SK-N-SH (cell line): ENCODE data around the gene EXOC5.

ENCODE experiments used
- ELF1 ChIP-seq: IDR thresholded peaks from 2 replicates; pipeline ENCODE4 v1.4.0; 2012
- EP300 ChIP-seq, 2 experiments: IDR thresholded peaks; 2 replicates each; pipeline versions ENCODE4 v1.4.0 to v1.6.1; 2012; ENCODE audit warnings: borderline replicate concordance in 1 of 2, low read depth in 1 of 2, low read length in 1 of 2
- EZH2phosphoT487 ChIP-seq: fragments of 200-600 bp; sonication (generic); IDR thresholded peaks from 2 replicates; pipeline ENCODE4 v1.6.1; 2017; ENCODE audit warnings: low read depth, mixed run types, mild to moderate bottlenecking, antibody characterized with exemption, moderate library complexity, borderline replicate concordance
- FOXJ3 ChIP-seq: sonication (generic); formaldehyde crosslinking; IDR thresholded peaks from 2 replicates; pipeline ENCODE4 v1.5.1; 2020; ENCODE audit warnings: mild to moderate bottlenecking, missing genetic modification reagents
- GABPA ChIP-seq: IDR thresholded peaks from 2 replicates; pipeline ENCODE4 v1.4.0; 2012; ENCODE audit warnings: low read depth, mild to moderate bottlenecking
- GATA2 ChIP-seq: sonication (generic); formaldehyde crosslinking; IDR thresholded peaks from 2 replicates; pipeline ENCODE4 v1.5.0; 2020; ENCODE audit warnings: mild to moderate bottlenecking, missing genetic modification reagents
- MEF2A ChIP-seq: IDR thresholded peaks from 2 replicates; pipeline ENCODE4 v1.4.0; 2012; ENCODE audit warnings: low read depth, borderline replicate concordance
- POLR2AphosphoS5 ChIP-seq: IDR thresholded peaks from 2 replicates; pipeline ENCODE4 v1.6.1; 2012; ENCODE audit warnings: low read depth, low read length
- RCOR1 ChIP-seq: fragments of 150-350 bp; IDR thresholded peaks from 2 replicates; pipeline ENCODE4 v1.6.1; 2017; ENCODE audit warnings: antibody characterized with exemption, low read length
- RFX5 ChIP-seq: IDR thresholded peaks from 2 replicates; pipeline ENCODE4 v1.6.1; 2012; ENCODE audit warnings: mild to moderate bottlenecking, improper control_type of control experiment, low read length
- SMC3 ChIP-seq: IDR thresholded peaks from 2 replicates; pipeline ENCODE4 v1.6.1; 2012; ENCODE audit warnings: low read depth, low read length, improper control_type of control experiment
- TF ChIP-seq, protein P1 (sequence below): fragments of 200-600 bp; sonication (generic); IDR thresholded peaks from 2 replicates; pipeline ENCODE4 v1.6.1; 2017; ENCODE audit warnings: antibody characterized with exemption, mild to moderate bottlenecking, moderate library complexity
- TF ChIP-seq, protein P2 (sequence below): IDR thresholded peaks from 2 replicates; pipeline ENCODE4 v1.6.1; 2012; ENCODE audit warnings: mild to moderate bottlenecking, low read depth, low read length, moderate library complexity
- TF ChIP-seq, protein P3 (sequence below): IDR thresholded peaks from 2 replicates; pipeline ENCODE4 v1.4.0; 2012; ENCODE audit warnings: low read depth

DNA sequence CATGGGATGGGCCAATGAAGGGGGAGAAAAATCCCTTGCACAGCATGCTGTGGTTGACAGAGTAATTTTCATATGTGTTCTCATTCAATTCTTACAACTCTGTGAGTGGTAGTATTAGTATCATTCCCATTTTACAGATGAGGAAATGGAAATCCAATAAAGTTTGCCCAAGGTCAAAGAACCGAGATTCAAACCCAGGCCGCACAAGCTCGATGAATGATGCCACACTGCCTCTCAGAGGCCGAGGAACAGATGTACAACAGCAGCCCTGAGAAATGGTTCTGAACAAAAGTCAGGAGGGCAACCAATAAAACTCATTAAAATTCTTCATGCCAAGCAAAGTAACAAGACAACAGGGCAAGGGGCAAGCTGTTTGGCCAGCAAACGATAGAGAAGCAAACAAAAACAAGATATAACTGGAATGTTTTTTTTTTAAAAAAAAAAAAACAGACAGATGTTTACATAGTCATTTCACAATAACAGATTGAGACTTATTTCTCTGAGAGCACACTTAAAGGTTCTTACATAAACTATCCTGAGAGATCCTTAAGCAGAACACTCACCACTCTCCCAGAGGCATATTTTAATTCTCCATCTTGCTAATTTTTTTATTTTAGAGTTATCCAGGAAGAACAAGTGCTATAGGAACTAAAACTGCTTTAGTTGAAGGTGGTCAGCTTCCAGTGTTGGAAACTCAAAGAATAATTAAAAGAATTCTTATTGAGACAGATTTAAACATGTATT, 85.8 kb downstream of the EXOC5 start:
- TF ChIP-seq, protein P1, sequence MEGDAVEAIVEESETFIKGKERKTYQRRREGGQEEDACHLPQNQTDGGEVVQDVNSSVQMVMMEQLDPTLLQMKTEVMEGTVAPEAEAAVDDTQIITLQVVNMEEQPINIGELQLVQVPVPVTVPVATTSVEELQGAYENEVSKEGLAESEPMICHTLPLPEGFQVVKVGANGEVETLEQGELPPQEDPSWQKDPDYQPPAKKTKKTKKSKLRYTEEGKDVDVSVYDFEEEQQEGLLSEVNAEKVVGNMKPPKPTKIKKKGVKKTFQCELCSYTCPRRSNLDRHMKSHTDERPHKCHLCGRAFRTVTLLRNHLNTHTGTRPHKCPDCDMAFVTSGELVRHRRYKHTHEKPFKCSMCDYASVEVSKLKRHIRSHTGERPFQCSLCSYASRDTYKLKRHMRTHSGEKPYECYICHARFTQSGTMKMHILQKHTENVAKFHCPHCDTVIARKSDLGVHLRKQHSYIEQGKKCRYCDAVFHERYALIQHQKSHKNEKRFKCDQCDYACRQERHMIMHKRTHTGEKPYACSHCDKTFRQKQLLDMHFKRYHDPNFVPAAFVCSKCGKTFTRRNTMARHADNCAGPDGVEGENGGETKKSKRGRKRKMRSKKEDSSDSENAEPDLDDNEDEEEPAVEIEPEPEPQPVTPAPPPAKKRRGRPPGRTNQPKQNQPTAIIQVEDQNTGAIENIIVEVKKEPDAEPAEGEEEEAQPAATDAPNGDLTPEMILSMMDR: peak; percentile 48
- no peak for TF ChIP-seq RFX5
- no peak for TF ChIP-seq ELF1
- no peak for TF ChIP-seq POLR2AphosphoS5
- TF ChIP-seq MEF2A: no peak
- TF ChIP-seq, protein P2, sequence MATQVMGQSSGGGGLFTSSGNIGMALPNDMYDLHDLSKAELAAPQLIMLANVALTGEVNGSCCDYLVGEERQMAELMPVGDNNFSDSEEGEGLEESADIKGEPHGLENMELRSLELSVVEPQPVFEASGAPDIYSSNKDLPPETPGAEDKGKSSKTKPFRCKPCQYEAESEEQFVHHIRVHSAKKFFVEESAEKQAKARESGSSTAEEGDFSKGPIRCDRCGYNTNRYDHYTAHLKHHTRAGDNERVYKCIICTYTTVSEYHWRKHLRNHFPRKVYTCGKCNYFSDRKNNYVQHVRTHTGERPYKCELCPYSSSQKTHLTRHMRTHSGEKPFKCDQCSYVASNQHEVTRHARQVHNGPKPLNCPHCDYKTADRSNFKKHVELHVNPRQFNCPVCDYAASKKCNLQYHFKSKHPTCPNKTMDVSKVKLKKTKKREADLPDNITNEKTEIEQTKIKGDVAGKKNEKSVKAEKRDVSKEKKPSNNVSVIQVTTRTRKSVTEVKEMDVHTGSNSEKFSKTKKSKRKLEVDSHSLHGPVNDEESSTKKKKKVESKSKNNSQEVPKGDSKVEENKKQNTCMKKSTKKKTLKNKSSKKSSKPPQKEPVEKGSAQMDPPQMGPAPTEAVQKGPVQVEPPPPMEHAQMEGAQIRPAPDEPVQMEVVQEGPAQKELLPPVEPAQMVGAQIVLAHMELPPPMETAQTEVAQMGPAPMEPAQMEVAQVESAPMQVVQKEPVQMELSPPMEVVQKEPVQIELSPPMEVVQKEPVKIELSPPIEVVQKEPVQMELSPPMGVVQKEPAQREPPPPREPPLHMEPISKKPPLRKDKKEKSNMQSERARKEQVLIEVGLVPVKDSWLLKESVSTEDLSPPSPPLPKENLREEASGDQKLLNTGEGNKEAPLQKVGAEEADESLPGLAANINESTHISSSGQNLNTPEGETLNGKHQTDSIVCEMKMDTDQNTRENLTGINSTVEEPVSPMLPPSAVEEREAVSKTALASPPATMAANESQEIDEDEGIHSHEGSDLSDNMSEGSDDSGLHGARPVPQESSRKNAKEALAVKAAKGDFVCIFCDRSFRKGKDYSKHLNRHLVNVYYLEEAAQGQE: no peak
- no peak for TF ChIP-seq GATA2 (CRISPR knock-in tag)
- peak; percentile 57; the same call in 1 of the 2 replicates for TF ChIP-seq SMC3
- no peak for TF ChIP-seq RCOR1
- TF ChIP-seq GABPA: no peak
- TF ChIP-seq EP300 (IDR thresholded peaks at IDR 0.05; ENCODE audit: borderline replicate concordance in 1 of 2, low read depth in 1 of 2, low read length in 1 of 2): no peak
- no peak for TF ChIP-seq EZH2phosphoT487
- TF ChIP-seq FOXJ3 (CRISPR knock-in tag): no peak
- TF ChIP-seq, protein P3, sequence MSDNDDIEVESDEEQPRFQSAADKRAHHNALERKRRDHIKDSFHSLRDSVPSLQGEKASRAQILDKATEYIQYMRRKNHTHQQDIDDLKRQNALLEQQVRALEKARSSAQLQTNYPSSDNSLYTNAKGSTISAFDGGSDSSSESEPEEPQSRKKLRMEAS: no peak
